ENCODE measurements around the gene RGS6. TPM values are rescaled to one million over a fixed set of nuclear protein-coding genes. Genes with fewer than 3 reads are reported as not detected.

Gene RGS6
- total RNA-seq, 1 experiment from 2014 or later, result not detected

DNA sequence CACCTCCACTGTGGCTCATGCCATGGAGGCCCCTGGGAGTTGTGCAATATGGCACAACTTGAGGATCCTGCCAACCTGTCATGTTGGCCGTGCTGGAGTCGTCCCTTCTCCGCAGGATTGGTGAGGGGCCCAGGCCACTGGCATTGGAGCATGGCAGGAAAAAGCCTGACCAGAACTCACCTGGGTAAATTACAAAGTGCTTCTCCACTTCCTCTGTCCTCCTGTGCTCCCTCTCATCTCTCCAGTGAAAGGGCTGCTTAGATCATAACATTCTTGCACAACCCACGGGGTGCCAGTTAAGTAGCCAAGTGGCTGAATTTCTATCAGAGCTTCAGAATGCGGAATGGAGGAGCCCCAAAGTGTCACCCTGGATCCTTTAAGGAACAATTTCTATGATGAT lies 580.7 kb downstream of the RGS6 start:
- TF ChIP-seq, protein P1, sequence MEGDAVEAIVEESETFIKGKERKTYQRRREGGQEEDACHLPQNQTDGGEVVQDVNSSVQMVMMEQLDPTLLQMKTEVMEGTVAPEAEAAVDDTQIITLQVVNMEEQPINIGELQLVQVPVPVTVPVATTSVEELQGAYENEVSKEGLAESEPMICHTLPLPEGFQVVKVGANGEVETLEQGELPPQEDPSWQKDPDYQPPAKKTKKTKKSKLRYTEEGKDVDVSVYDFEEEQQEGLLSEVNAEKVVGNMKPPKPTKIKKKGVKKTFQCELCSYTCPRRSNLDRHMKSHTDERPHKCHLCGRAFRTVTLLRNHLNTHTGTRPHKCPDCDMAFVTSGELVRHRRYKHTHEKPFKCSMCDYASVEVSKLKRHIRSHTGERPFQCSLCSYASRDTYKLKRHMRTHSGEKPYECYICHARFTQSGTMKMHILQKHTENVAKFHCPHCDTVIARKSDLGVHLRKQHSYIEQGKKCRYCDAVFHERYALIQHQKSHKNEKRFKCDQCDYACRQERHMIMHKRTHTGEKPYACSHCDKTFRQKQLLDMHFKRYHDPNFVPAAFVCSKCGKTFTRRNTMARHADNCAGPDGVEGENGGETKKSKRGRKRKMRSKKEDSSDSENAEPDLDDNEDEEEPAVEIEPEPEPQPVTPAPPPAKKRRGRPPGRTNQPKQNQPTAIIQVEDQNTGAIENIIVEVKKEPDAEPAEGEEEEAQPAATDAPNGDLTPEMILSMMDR (IDR thresholded peaks at IDR 0.05; ENCODE audit: unreplicated experiment), result no peak

DNA sequence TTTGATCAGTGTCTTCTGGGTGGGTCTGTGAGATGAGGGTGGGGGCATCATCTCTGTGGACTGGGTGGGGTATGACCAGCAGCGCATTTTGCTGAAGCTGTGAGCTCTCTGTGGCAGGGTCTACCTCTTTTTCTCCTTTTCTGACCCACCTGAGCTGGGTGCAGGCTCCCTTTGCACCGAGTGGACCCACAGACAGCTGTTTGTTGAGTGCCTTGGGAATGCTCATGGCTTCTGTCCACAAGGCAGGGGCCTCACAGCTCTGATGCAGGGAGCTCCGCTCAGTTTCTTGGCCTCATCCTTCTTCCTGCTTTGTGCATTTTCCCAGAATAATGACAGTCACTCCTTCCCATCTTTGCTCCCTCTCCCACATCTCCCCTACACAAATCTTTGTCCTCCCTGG lies 581.1 kb downstream of the RGS6 start:
- POLR2A ChIA-PET, result interaction anchor here (0.6 to 1.2 kb wide), 3 partner anchors 392 to 1695 kb away, joined by 3 to 4 read pairs (median 4); no protein-coding TSS in a partner anchor
- TF ChIP-seq, protein P1 (IDR thresholded peaks at IDR 0.05; ENCODE audit: unreplicated experiment), result no peak
- BruUV-seq (replicated peaks), result no TSS peak
- no peaks in the 10 kb centered on the region for H3K9me3 Mint-ChIP-seq (ENCODE audit: unreplicated experiment)
- H3K27ac Mint-ChIP-seq (ENCODE audit: low read depth, unreplicated experiment), result no peak overlapping the region
- peaks cover 29% of the 10 kb centered on the region for H3K27me3 Mint-ChIP-seq (ENCODE audit: insufficient read depth, unreplicated experiment)
- H3K36me3 Mint-ChIP-seq (ENCODE audit: insufficient read depth, unreplicated experiment), result no peaks in the 10 kb centered on the region
- CTCF ChIA-PET, result interaction anchor here (0.5 to 9.5 kb wide), 37 partner anchors 8 to 906 kb away, joined by 3 to 295 read pairs (median 4); no protein-coding TSS in a partner anchor
- H3K4me3 Mint-ChIP-seq (ENCODE audit: unreplicated experiment), result no peak overlapping the region
- no peaks in the 10 kb centered on the region for H3K4me1 Mint-ChIP-seq (ENCODE audit: insufficient read depth, unreplicated experiment)
- DNase-seq (ENCODE audit: unreplicated experiment), result no peak
- intact Hi-C loops (cut with micrococcal nuclease), result loop anchor here (5.0 to 10.0 kb wide), 3 partner anchors 151 to 961 kb away; partner anchors contain the start of gene RBM25

More for the DNA sequence above, 580.7 kb downstream of the RGS6 start:
- intact Hi-C loops (cut with micrococcal nuclease), result loop anchor here (5.0 to 10.0 kb wide), 3 partner anchors 152 to 962 kb away; partner anchors contain the start of gene RBM25
- Mint-ChIP-seq H3K27ac (ENCODE audit: low read depth, unreplicated experiment) (no peak overlapping the region), H3K4me1 (ENCODE audit: insufficient read depth, unreplicated experiment) (no peaks in the 10 kb centered on the region), H3K36me3 (ENCODE audit: insufficient read depth, unreplicated experiment) (no peaks in the 10 kb centered on the region), H3K27me3 (ENCODE audit: insufficient read depth, unreplicated experiment) (peaks cover 29% of the 10 kb centered on the region), H3K4me3 (ENCODE audit: unreplicated experiment) (no peak overlapping the region), H3K9me3 (ENCODE audit: unreplicated experiment) (no peaks in the 10 kb centered on the region)
- POLR2A ChIA-PET, result no interaction called here
- BruUV-seq (replicated peaks), result no TSS peak
- CTCF ChIA-PET, result interaction anchor here (1.0 to 9.5 kb wide), 15 partner anchors 7 to 436 kb away, joined by 3 to 295 read pairs (median 10); no protein-coding TSS in a partner anchor
- no peak for DNase-seq (ENCODE audit: unreplicated experiment)

DNA sequence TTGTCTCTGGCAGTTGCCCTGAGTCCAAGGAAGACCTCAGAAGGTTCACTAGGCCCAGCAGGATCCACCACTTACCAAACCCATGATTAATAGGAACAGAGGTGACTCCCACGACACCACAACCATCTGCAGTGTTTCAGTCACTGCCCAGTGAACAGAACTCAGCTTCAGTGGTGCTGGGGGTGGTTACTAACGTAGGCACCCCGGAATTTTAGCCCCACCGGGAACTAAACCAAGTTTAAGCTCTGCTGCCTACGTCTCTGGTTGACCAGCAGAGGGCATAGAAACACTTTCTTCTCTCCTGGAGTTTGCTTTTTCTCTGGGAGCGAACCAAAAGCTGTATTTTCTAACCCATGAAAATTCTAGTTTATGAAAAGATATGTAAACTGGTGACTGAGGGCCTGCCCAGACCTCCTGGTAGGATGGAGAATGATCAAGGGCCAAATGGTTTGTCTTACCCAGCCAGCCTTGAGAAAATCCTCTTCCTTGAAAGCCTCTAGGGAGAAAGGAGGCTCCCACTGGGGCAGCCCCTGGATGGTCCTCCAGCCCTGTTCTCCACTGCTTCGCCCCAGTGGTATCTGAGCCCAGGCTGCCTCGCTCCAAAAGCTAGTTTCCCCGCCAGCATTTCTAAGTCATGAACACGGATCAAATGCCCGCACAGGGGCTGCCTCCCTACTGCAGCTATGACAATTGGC lies 581.9 kb downstream of the RGS6 start:
- POLR2A ChIA-PET, result interaction anchor here (0.6 to 1.3 kb wide), 10 partner anchors 341 to 1694 kb away, joined by 3 to 6 read pairs (median 3); partner anchors contain the start of genes DCAF4 and DPF3
- Mint-ChIP-seq H3K4me1 (ENCODE audit: insufficient read depth, unreplicated experiment) (no peaks in the 10 kb centered on the region), H3K36me3 (ENCODE audit: insufficient read depth, unreplicated experiment) (no peaks in the 10 kb centered on the region), H3K4me3 (ENCODE audit: unreplicated experiment) (no peak overlapping the region), H3K27ac (ENCODE audit: low read depth, unreplicated experiment) (no peak overlapping the region), H3K27me3 (ENCODE audit: insufficient read depth, unreplicated experiment) (peaks cover 29% of the 10 kb centered on the region), H3K9me3 (ENCODE audit: unreplicated experiment) (peaks cover under 1% of the 10 kb centered on the region)
- peak; percentile 54 for DNase-seq (ENCODE audit: unreplicated experiment)
- intact Hi-C loops (cut with micrococcal nuclease), result loop anchor here (1.0 to 10.0 kb wide), 4 partner anchors 151 to 961 kb away; partner anchors contain the start of gene RBM25
- no TSS peak for BruUV-seq (replicated peaks)
- TF ChIP-seq, protein P1 (IDR thresholded peaks at IDR 0.05; ENCODE audit: unreplicated experiment), result peak; percentile 69
- CTCF ChIA-PET, result interaction anchor here (0.5 to 9.5 kb wide), 56 partner anchors 8 to 905 kb away, joined by 3 to 295 read pairs (median 4); no protein-coding TSS in a partner anchor

DNA sequence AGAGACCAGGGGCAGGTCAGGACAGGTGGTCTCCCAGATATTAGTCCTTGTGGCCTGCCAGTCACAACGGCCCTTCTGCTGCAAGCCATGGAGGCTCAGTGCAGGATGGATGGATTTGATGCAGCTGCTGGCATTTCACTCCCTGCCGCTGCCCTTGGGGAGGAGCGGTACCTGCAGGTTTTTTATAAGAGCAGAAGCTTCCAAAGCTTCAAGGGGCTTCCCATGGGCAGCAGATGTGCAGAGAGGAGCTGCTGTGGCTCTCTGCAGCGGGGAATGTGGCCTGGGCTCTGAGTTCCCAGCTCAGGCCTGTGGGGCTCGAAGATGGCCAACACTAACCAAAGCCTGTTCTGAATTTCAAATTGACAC lies 582.4 kb downstream of the RGS6 start:
- no TSS peak for BruUV-seq (replicated peaks)
- no peaks in the 10 kb centered on the region for H3K4me1 Mint-ChIP-seq (ENCODE audit: insufficient read depth, unreplicated experiment)
- no peak for DNase-seq (ENCODE audit: unreplicated experiment)

More for the DNA sequence above, 582.4 kb downstream of the RGS6 start:
- intact Hi-C loops (cut with micrococcal nuclease), result loop anchor here (1.0 to 10.0 kb wide), 4 partner anchors 150 to 960 kb away; partner anchors contain the start of gene RBM25
- TF ChIP-seq, protein P1 (IDR thresholded peaks at IDR 0.05; ENCODE audit: unreplicated experiment), result no peak
- CTCF ChIA-PET, result interaction anchor here (0.6 to 9.5 kb wide), 36 partner anchors 9 to 760 kb away, joined by 3 to 295 read pairs (median 5); no protein-coding TSS in a partner anchor
- Mint-ChIP-seq H3K27me3 (ENCODE audit: insufficient read depth, unreplicated experiment) (peaks cover 25% of the 10 kb centered on the region), H3K4me3 (ENCODE audit: unreplicated experiment) (no peak overlapping the region), H3K36me3 (ENCODE audit: insufficient read depth, unreplicated experiment) (no peaks in the 10 kb centered on the region), H3K9me3 (ENCODE audit: unreplicated experiment) (peaks cover 6% of the 10 kb centered on the region), H3K27ac (ENCODE audit: low read depth, unreplicated experiment) (no peak overlapping the region)
- POLR2A ChIA-PET, result interaction anchor here (0.7 to 1.3 kb wide), 9 partner anchors 341 to 544 kb away, joined by 3 to 6 read pairs (median 3); partner anchors contain the start of genes DCAF4 and DPF3

All from MCF 10A (cell line).